ENCODE data around the gene TRA2A.

TRA2A gene

DNA sequence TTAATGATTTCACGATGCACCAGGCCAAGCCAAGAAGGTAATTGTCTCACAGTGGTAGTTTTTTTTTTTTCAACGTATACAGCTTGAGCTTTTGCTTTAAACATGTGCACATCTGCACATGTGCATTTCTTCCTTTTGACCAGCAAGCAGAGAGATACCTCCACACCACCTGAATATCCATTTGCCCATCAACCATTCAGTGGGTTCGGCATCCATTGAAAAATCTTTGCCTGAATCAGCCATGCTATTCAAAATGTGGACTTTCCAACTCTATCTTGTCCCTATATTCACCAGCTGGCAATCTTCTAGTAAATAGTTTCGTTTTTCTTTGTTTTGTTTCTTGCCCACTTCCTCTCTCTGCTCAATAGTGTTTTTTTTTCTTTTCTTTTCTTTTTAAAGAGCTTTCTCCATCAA, 7.7 kb upstream of the TRA2A start:
- TF ChIP-seq, protein P1, sequence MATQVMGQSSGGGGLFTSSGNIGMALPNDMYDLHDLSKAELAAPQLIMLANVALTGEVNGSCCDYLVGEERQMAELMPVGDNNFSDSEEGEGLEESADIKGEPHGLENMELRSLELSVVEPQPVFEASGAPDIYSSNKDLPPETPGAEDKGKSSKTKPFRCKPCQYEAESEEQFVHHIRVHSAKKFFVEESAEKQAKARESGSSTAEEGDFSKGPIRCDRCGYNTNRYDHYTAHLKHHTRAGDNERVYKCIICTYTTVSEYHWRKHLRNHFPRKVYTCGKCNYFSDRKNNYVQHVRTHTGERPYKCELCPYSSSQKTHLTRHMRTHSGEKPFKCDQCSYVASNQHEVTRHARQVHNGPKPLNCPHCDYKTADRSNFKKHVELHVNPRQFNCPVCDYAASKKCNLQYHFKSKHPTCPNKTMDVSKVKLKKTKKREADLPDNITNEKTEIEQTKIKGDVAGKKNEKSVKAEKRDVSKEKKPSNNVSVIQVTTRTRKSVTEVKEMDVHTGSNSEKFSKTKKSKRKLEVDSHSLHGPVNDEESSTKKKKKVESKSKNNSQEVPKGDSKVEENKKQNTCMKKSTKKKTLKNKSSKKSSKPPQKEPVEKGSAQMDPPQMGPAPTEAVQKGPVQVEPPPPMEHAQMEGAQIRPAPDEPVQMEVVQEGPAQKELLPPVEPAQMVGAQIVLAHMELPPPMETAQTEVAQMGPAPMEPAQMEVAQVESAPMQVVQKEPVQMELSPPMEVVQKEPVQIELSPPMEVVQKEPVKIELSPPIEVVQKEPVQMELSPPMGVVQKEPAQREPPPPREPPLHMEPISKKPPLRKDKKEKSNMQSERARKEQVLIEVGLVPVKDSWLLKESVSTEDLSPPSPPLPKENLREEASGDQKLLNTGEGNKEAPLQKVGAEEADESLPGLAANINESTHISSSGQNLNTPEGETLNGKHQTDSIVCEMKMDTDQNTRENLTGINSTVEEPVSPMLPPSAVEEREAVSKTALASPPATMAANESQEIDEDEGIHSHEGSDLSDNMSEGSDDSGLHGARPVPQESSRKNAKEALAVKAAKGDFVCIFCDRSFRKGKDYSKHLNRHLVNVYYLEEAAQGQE (IDR thresholded peaks at IDR 0.05; ENCODE audit: insufficient read depth in 1 of 2, low read depth in 2 of 2, low read length in 2 of 2), result no peak
- TF ChIP-seq SIN3A (IDR thresholded peaks at IDR 0.05; ENCODE audit: borderline replicate concordance, insufficient read depth, low read length) (no peak), FOXP2 (optimal IDR thresholded peaks at IDR 0.05; ENCODE audit: borderline replicate concordance, extremely low read depth, extremely low read length, insufficient read depth) (no peak), POLR2AphosphoS5 (IDR thresholded peaks at IDR 0.05; ENCODE audit: low read depth, low read length) (no peak), TAF1 (IDR thresholded peaks at IDR 0.05; ENCODE audit: borderline replicate concordance, insufficient read depth, low read length) (no peak)

DNA sequence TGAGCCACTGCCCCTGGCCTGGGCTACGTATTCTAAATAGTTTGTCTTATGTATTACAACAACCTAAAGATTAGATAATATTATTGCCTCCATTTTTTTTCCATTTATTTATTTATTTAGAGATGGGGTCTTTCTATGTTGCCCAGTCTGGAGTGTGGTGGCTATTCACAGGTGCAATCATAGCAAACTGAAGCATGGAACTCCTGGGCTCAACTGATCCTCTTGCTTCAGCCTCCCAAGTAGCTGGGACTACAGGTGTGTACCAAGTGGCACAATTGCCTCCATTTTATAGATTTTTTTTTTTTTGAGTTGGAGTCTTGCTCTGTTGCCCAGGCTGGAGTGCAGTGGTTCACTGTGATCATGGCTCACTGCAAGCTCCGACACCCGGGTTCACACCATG, 6.5 kb upstream of the TRA2A start:
- TF ChIP-seq FOXP2 (optimal IDR thresholded peaks at IDR 0.05; ENCODE audit: borderline replicate concordance, extremely low read depth, extremely low read length, insufficient read depth), result no peak
- TF ChIP-seq, protein P1 (IDR thresholded peaks at IDR 0.05; ENCODE audit: insufficient read depth in 1 of 2, low read depth in 2 of 2, low read length in 2 of 2), result no peak
- TF ChIP-seq SIN3A (IDR thresholded peaks at IDR 0.05; ENCODE audit: borderline replicate concordance, insufficient read depth, low read length), result no peak
- no peak for TF ChIP-seq TAF1 (IDR thresholded peaks at IDR 0.05; ENCODE audit: borderline replicate concordance, insufficient read depth, low read length)

GRCh38 chr7:23533238-23533604, 1.4 kb upstream of the TRA2A start:
- TF ChIP-seq SIN3A (IDR thresholded peaks at IDR 0.05; ENCODE audit: borderline replicate concordance, insufficient read depth, low read length) (no peak), TAF1 (IDR thresholded peaks at IDR 0.05; ENCODE audit: borderline replicate concordance, insufficient read depth, low read length) (no peak), FOXP2 (optimal IDR thresholded peaks at IDR 0.05; ENCODE audit: borderline replicate concordance, extremely low read depth, extremely low read length, insufficient read depth) (no peak)

DNA sequence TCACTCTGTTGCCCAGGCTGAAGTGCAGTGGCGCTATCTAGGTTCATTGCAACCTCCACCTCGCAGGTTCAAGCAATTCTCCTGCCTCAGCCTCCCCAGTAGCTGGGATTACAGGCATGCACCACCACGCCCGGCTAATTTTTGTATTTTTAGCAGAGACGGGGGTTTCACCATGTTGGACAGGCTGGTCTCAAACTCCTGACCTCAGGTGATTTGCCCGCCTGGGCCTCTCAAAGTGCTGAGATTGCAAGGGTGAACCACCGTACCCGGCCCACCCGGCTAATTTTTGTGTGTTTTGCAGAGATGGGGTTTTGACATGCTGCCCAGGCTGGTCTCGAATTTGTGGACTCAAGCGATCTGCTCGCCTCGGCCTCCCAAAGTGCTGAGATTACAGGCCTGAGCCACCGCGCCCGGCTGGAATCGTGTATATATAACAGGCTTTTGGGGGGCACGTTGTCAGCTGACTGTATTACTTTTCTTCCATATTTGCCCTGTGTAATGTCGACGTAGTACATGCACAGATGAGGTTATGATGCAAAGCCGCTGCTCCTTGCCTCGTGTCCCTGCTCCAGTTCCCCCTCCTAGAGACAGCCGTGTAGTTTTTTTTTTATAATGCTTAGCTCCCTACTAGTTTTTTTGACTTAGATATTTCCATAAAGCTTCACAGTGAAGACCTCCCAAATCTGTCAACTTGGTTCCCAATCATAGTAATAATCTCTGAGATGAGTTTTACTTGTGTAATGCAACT, 883 bp upstream of the TRA2A start:
- TF ChIP-seq, protein P1 (IDR thresholded peaks at IDR 0.05; ENCODE audit: insufficient read depth in 1 of 2, low read depth in 2 of 2, low read length in 2 of 2), result no peak
- TF ChIP-seq SIN3A (IDR thresholded peaks at IDR 0.05; ENCODE audit: borderline replicate concordance, insufficient read depth, low read length) (no peak), FOXP2 (optimal IDR thresholded peaks at IDR 0.05; ENCODE audit: borderline replicate concordance, extremely low read depth, extremely low read length, insufficient read depth) (no peak), POLR2AphosphoS5 (IDR thresholded peaks at IDR 0.05; ENCODE audit: low read depth, low read length) (no peak), TAF1 (IDR thresholded peaks at IDR 0.05; ENCODE audit: borderline replicate concordance, insufficient read depth, low read length) (no peak)

DNA sequence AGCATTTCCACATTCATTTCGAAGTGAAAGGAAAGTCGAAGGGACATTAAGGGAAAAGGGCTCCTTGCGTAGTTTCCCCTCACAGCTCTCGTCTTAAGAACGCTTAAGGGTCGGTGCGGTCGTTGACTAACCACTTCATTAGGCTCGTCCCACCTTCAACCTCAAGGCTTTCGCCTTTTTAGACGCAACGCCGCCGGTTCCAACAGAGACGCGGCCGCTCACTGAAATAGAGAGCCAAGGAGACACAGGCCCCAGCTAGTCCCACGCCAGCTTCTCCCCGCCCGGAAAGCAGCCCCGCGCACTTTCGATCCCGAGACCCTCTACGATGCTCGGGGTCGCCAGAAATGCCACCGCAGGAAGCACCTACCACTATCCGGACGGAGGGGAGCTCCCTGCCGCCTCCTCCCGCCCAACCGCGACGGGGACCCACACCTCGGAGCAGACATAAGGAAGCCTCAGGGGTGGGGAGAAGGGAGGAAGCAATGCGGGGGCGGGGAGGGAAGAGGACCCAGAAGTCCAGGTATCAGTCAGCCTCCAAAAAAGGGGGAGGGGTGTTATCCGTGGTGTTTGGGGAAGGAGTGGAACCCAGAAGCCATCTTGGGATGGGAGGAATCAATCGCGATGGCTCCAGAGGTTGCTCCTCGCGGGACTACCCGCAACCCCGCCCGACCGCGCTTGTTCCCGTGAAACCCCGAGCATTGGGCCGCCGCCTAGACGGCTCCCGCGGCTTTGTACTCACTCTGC, 559 bp downstream of the TRA2A start:
- no peak for TF ChIP-seq FOXP2 (optimal IDR thresholded peaks at IDR 0.05; ENCODE audit: borderline replicate concordance, extremely low read depth, extremely low read length, insufficient read depth)
- TF ChIP-seq POLR2AphosphoS5 (IDR thresholded peaks at IDR 0.05; ENCODE audit: low read depth, low read length), result no peak
- TF ChIP-seq, protein P1 (IDR thresholded peaks at IDR 0.05; ENCODE audit: insufficient read depth in 1 of 2, low read depth in 2 of 2, low read length in 2 of 2), result no peak
- no peak; the same call in 1 of the 2 replicates for TF ChIP-seq SIN3A (IDR thresholded peaks at IDR 0.05; ENCODE audit: borderline replicate concordance, insufficient read depth, low read length)
- TF ChIP-seq TAF1 (IDR thresholded peaks at IDR 0.05; ENCODE audit: borderline replicate concordance, insufficient read depth, low read length), result no peak

All from PFSK-1 (cell line).